Activated CD4-positive, alpha-beta memory T cell treated with anti-CD3 and anti-CD28 coated beads for 36 hours (primary cell): ENCODE results near the gene ANKHD1. TPM values are rescaled to one million over a fixed set of nuclear protein-coding genes. Genes with fewer than 3 reads are reported as not detected.

Experiments used
- CTCF ChIA-PET: fragments of 350-600 bp; sonication (Branson Sonifier 250); formaldehyde crosslinking; loops from one replicate; lab custom pipeline; 2021; ENCODE audit warnings: antibody characterized with exemption, inconsistent platforms; lab: Charles Lee
- POLR2A ChIA-PET: fragments of 350-600 bp; sonication (Branson Sonifier 250); formaldehyde crosslinking; loops from one replicate; lab custom pipeline; 2021; ENCODE audit warnings: antibody characterized with exemption; lab: Charles Lee
- DNase-seq: peaks from one replicate; pipeline ENCODE4 v3.0.0-alpha.2; 2020
- H3K27ac Mint-ChIP-seq: one replicate; pipeline ENCODE4 v1.8.0; 2021; ENCODE audit warnings: mixed read lengths
- H3K27me3 Mint-ChIP-seq: one replicate; pipeline ENCODE4 v1.8.0; 2021; ENCODE audit warnings: mixed read lengths
- H3K36me3 Mint-ChIP-seq: one replicate; pipeline ENCODE4 v1.8.0; 2021; ENCODE audit warnings: mixed read lengths
- H3K4me1 Mint-ChIP-seq: one replicate; pipeline ENCODE4 v1.8.0; 2021; ENCODE audit warnings: low read depth, mixed read lengths
- H3K4me3 Mint-ChIP-seq: one replicate; pipeline ENCODE4 v1.8.0; 2021; ENCODE audit warnings: mild to moderate bottlenecking, mixed read lengths
- H3K9me3 Mint-ChIP-seq: one replicate; pipeline ENCODE4 v1.8.0; 2021; ENCODE audit warnings: mixed read lengths
- intact Hi-C: fragments of 100-400 bp; cut with micrococcal nuclease; formaldehyde crosslinking; loops from one replicate; pipeline ENCODE4 v1.15.1; 2023
- total RNA-seq, 2 experiments: library from RNA; stranded (reverse); gene quantifications; one replicate each; pipeline ENCODE4 v1.2.3, GENCODE V29; 2021

The ANKHD1 gene
- total RNA-seq, 2 experiments from 2014 or later, result 102 to 105 TPM

DNA sequence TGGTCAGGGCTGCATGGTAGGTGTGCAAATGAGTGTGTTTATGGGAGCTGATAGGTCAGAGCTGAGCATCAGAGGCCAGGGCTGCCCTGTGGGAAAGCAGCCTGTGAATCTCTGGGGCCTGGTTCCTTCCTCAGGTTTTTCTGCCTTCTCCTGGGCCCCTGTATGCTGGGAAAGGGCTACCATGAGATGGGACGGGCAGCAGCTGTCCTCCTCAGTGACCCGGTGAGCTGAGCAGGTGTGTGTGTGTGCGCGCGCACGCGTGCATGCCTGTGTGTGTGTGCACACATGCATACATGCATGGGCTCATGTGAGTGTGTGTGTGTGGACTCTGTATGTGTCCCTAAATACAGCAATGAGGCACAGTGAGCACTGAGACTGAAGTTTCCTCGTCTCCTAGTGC lies 39.3 kb upstream of the ANKHD1 start:
- ChIA-PET CTCF (interaction anchor here (0.5 to 4.9 kb wide), 10 partner anchors 10 to 361 kb away, joined by 3 to 66 read pairs (median 6); partner anchors contain the start of gene HBEGF), POLR2A (no interaction called here)
- H3K4me3 Mint-ChIP-seq, result no peak overlapping the region
- no peaks in the 10 kb centered on the region for H3K36me3 Mint-ChIP-seq
- no peaks in the 10 kb centered on the region for H3K9me3 Mint-ChIP-seq
- H3K4me1 Mint-ChIP-seq, result peaks cover 10% of the 10 kb centered on the region
- no peak overlapping the region for H3K27ac Mint-ChIP-seq
- peaks cover 5% of the 10 kb centered on the region for H3K27me3 Mint-ChIP-seq
- intact Hi-C loops, result loop anchor here (5.0 kb wide), 2 partner anchors 195 to 350 kb away; partner anchors contain the start of gene SRA1
- no peak for DNase-seq

DNA sequence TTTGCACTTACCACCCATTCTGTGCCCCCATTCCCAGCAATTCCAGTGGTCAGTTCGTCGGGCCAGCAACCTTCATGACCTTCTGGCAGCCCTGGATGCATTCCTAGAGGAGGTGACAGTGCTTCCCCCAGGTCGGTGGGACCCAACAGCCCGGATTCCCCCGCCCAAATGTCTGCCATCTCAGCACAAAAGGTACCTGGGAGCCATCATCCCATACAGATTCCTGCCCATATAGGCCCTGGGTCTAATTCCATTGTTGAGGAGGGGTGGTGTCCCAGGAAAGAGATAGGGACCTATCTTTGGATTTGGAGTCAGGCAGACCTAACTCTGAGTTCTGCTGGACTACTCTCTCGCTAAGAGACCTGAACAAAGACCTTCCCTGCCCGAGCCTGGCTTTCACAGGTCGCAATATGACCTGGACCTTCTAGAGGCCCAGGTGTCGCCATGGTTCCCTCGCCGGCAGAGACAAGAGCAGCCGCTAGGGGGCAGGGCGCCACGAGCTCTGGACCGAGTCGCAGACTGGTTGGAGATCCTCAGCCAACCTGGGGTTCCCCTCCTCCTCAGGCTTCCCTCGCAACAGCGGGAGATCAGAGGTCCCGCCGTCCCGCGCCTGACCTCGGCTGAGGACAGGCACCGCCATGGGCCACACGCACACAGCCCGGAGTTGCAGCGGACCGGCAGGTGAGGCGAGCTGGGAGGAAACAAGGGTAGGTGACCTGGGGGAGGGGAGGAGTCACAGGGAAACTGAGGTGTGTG lies 38.6 kb upstream of the ANKHD1 start:
- H3K4me3 Mint-ChIP-seq, result peak overlapping the region; percentile 72
- ChIA-PET CTCF (interaction anchor here (0.5 to 3.3 kb wide), 50 partner anchors 8 to 363 kb away, joined by 3 to 24 read pairs (median 4); partner anchors contain the start of genes ANKHD1, EIF4EBP3, HBEGF and IK), POLR2A (no interaction called here)
- no peaks in the 10 kb centered on the region for H3K9me3 Mint-ChIP-seq
- peaks cover 4% of the 10 kb centered on the region for H3K4me1 Mint-ChIP-seq
- DNase-seq, result peak; percentile 91
- H3K36me3 Mint-ChIP-seq, result no peaks in the 10 kb centered on the region
- H3K27me3 Mint-ChIP-seq, result peaks cover 3% of the 10 kb centered on the region
- intact Hi-C loops, result loop anchor here (1.0 to 5.0 kb wide), 3 partner anchors 194 to 349 kb away; partner anchors contain the start of gene SRA1
- H3K27ac Mint-ChIP-seq, result peak overlapping the region; percentile 52

- DNase-seq, result no peak
- Mint-ChIP-seq H3K36me3 (no peaks in the 10 kb centered on the region), H3K27ac (peak overlapping the region; percentile 52), H3K9me3 (no peaks in the 10 kb centered on the region), H3K4me3 (peak overlapping the region; percentile 72), H3K27me3 (no peaks in the 10 kb centered on the region), H3K4me1 (peaks cover 4% of the 10 kb centered on the region)
- ChIA-PET POLR2A (no interaction called here), CTCF (interaction anchor here (0.5 to 3.3 kb wide), 51 partner anchors 7 to 362 kb away, joined by 3 to 24 read pairs (median 4); partner anchors contain the start of genes ANKHD1, EIF4EBP3, HBEGF and IK)
- intact Hi-C loops, result loop anchor here (1.0 to 5.0 kb wide), 3 partner anchors 193 to 348 kb away; partner anchors contain the start of gene SRA1
Observed at GRCh38 chr5:140363631-140364471, 37.8 kb upstream of the ANKHD1 start.

GRCh38 chr5:140364472-140364765 lies 37.2 kb upstream of the ANKHD1 start:
- POLR2A ChIA-PET, result no interaction called here
- no peaks in the 10 kb centered on the region for H3K36me3 Mint-ChIP-seq
- H3K27ac Mint-ChIP-seq, result no peak overlapping the region
- CTCF ChIA-PET, result interaction anchor here (1.2 to 3.3 kb wide), 11 partner anchors 8 to 351 kb away, joined by 3 to 24 read pairs (median 6); partner anchors contain the start of genes EIF4EBP3 and HBEGF
- H3K4me3 Mint-ChIP-seq, result no peak overlapping the region
- H3K27me3 Mint-ChIP-seq, result no peaks in the 10 kb centered on the region
- H3K9me3 Mint-ChIP-seq, result no peaks in the 10 kb centered on the region
- intact Hi-C loops, result loop anchor here (5.0 kb wide), 2 partner anchors 193 to 348 kb away; partner anchors contain the start of gene SRA1
- H3K4me1 Mint-ChIP-seq, result peaks cover 4% of the 10 kb centered on the region
- DNase-seq, result no peak

- no peaks in the 10 kb centered on the region for H3K36me3 Mint-ChIP-seq
- no peak for DNase-seq
- ChIA-PET POLR2A (no interaction called here), CTCF (interaction anchor here (1.2 to 3.3 kb wide), 5 partner anchors 8 to 355 kb away, joined by 3 to 24 read pairs (median 4); partner anchors contain the start of gene HBEGF)
- H3K9me3 Mint-ChIP-seq, result no peaks in the 10 kb centered on the region
- no peak overlapping the region for H3K4me3 Mint-ChIP-seq
- H3K27me3 Mint-ChIP-seq, result no peaks in the 10 kb centered on the region
- peaks cover 4% of the 10 kb centered on the region for H3K4me1 Mint-ChIP-seq
- H3K27ac Mint-ChIP-seq, result no peak overlapping the region
- intact Hi-C loops, result no loop called here
Observed at GRCh38 chr5:140365282-140365681, 36.4 kb upstream of the ANKHD1 start.

GRCh38 chr5:140365941-140366340 lies 35.7 kb upstream of the ANKHD1 start:
- H3K27me3 Mint-ChIP-seq, result no peaks in the 10 kb centered on the region
- no peaks in the 10 kb centered on the region for H3K9me3 Mint-ChIP-seq
- peaks cover 4% of the 10 kb centered on the region for H3K4me1 Mint-ChIP-seq
- no peak overlapping the region for H3K4me3 Mint-ChIP-seq
- no peak overlapping the region for H3K27ac Mint-ChIP-seq
- intact Hi-C loops, result no loop called here
- no peaks in the 10 kb centered on the region for H3K36me3 Mint-ChIP-seq
- DNase-seq, result no peak
- CTCF ChIA-PET, result interaction anchor here (0.7 to 3.3 kb wide), 7 partner anchors 7 to 354 kb away, joined by 3 to 24 read pairs (median 4); partner anchors contain the start of gene HBEGF
- POLR2A ChIA-PET, result no interaction called here

DNA sequence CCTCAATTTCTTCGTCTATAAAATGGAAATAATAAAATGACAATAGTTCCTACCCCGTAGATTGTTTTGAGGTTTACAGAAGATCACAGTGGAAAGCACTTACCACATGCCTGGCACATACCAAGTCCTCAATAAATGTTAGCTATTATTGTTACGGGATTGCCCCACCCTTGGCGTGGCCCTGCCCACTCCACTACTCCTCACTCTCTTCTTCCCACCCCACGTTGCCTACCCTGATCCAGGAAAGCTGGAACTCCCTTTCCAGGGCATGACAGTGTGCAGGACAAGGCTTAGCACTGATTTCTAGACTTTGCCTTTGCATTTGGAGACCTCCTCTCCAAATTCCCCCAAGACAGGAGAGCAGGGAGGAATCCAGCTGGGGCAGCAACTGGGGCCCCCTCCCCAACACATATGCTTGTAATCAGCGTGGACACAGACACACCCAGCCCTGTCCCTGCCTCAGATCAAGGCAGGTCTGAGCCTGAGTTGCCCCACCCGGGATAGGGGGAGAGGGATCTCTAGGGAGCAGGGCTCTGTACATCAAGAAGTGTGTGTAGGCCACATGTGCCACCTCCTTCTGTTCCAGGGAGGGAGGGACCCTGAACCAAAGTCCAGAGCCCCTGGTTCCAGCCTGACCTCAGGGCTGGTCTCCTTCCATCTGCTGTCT lies 34.9 kb upstream of the ANKHD1 start:
- CTCF ChIA-PET, result interaction anchor here (0.6 to 2.1 kb wide), 8 partner anchors 11 to 353 kb away, joined by 3 to 8 read pairs (median 4); partner anchors contain the start of gene HBEGF
- H3K36me3 Mint-ChIP-seq, result no peaks in the 10 kb centered on the region
- H3K27me3 Mint-ChIP-seq, result no peaks in the 10 kb centered on the region
- no peak for DNase-seq
- intact Hi-C loops, result no loop called here
- H3K4me1 Mint-ChIP-seq, result peaks cover 4% of the 10 kb centered on the region
- no peaks in the 10 kb centered on the region for H3K9me3 Mint-ChIP-seq
- H3K4me3 Mint-ChIP-seq, result no peak overlapping the region
- POLR2A ChIA-PET, result interaction anchor here (0.6 kb wide), 1 partner anchor 115 kb away, joined by 4 read pairs; no protein-coding TSS in a partner anchor
- no peak overlapping the region for H3K27ac Mint-ChIP-seq

DNA sequence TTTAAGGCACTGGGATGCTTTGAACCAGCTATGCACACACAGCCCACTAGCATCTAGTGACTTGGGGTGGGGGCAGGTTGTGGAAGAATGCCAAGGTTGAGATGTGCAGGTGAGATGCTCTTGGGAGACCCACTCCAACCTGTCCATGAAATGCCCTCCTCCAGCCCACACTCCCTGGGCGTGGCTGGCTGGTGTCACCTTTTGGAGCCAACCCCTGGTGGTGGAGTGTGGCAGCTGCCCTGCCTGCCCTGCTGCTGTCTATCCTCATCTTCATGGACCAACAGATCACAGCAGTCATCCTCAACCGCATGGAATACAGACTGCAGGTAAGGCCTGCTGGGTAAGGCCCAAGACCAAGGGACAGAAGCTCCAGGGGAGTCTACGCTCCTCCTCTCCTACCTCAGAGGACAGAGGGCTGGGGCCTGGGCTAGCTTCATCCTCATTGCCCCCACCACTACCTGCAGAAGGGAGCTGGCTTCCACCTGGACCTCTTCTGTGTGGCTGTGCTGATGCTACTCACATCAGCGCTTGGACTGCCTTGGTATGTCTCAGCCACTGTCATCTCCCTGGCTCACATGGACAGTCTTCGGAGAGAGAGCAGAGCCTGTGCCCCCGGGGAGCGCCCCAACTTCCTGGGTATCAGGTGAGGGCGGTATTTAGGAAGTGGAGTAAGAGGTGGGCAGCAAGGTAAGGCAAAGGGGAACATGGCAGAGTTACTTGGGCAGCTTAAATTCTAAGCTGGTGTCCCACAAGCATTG lies 34.2 kb upstream of the ANKHD1 start:
- ChIA-PET CTCF (interaction anchor here (0.6 to 2.1 kb wide), 7 partner anchors 12 to 128 kb away, joined by 3 to 6 read pairs (median 4); partner anchors contain the start of gene HBEGF), POLR2A (interaction anchor here (0.6 kb wide), 1 partner anchor 116 kb away, joined by 4 read pairs; no protein-coding TSS in a partner anchor)
- DNase-seq, result no peak
- H3K36me3 Mint-ChIP-seq, result no peaks in the 10 kb centered on the region
- no peak overlapping the region for H3K27ac Mint-ChIP-seq
- no peaks in the 10 kb centered on the region for H3K9me3 Mint-ChIP-seq
- peaks cover 4% of the 10 kb centered on the region for H3K4me1 Mint-ChIP-seq
- H3K4me3 Mint-ChIP-seq, result no peak overlapping the region
- intact Hi-C loops, result no loop called here
- H3K27me3 Mint-ChIP-seq, result no peaks in the 10 kb centered on the region

GRCh38 chr5:140371356-140372151 lies 30.1 kb upstream of the ANKHD1 start:
- CTCF ChIA-PET, result interaction anchor here (0.7 to 3.5 kb wide), 21 partner anchors 7 to 352 kb away, joined by 3 to 30 read pairs (median 8); partner anchors contain the start of genes ANKHD1, CD14 and SLC4A9
- no peak overlapping the region for H3K27ac Mint-ChIP-seq
- peaks cover 3% of the 10 kb centered on the region for H3K4me1 Mint-ChIP-seq
- DNase-seq, result no peak
- H3K27me3 Mint-ChIP-seq, result no peaks in the 10 kb centered on the region
- intact Hi-C loops, result no loop called here
- H3K36me3 Mint-ChIP-seq, result no peaks in the 10 kb centered on the region
- POLR2A ChIA-PET, result no interaction called here
- no peak overlapping the region for H3K4me3 Mint-ChIP-seq
- no peaks in the 10 kb centered on the region for H3K9me3 Mint-ChIP-seq

DNA sequence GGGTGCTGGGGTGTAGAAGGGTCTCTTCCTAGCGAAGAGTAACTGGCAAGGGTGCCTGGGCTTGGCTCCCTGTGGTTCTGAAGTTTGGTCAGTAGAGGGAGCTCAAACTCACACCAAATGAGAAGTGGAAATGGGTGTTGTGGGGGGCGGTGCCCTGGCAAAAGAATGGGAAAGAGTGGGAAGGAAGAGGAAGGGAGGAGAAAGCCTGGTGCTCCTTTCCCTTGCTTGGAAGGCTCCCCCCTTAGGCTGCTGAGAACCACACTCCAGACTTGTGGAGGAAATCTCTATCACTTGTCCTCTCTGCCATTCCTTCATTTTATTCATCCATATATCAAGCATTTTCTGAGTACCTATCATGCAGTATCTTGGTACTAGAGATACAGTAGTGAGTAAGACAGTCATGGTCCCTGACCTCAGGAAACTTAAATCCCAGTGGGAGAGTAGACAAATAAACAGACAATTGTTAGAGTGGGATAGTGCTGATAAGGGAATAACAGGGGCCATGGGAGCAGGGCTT lies 28.6 kb upstream of the ANKHD1 start:
- POLR2A ChIA-PET, result interaction anchor here (1.2 kb wide), 1 partner anchor 9 kb away, joined by 3 read pairs; no protein-coding TSS in a partner anchor
- no peak overlapping the region for H3K27ac Mint-ChIP-seq
- intact Hi-C loops, result loop anchor here (1.0 kb wide), 2 partner anchors 262 to 347 kb away; no protein-coding TSS in a partner anchor

More for the DNA sequence above, 28.6 kb upstream of the ANKHD1 start:
- DNase-seq, result peak; percentile 48
- peaks cover 3% of the 10 kb centered on the region for H3K4me1 Mint-ChIP-seq
- no peaks in the 10 kb centered on the region for H3K36me3 Mint-ChIP-seq
- H3K9me3 Mint-ChIP-seq, result no peaks in the 10 kb centered on the region
- no peaks in the 10 kb centered on the region for H3K27me3 Mint-ChIP-seq
- CTCF ChIA-PET, result interaction anchor here (0.7 to 3.5 kb wide), 44 partner anchors 9 to 351 kb away, joined by 3 to 30 read pairs (median 4); partner anchors contain the start of genes ANKHD1, CD14, HBEGF and IK
- H3K4me3 Mint-ChIP-seq, result no peak overlapping the region
